ENCODE results near the gene P2RX5. TPM values are rescaled to one million over a fixed set of nuclear protein-coding genes. Genes with fewer than 3 reads are reported as not detected.
"Not testable (repeated sequence)": the region's sequence is repeated elsewhere in the genome, so short reads cannot be mapped to it uniquely, and the experiment has no call there.

P2RX5 gene
- polyA plus RNA-seq (ENCODE audit: insufficient read length in 12 of 12), result 10 to 100 TPM in 11 of 12 donors, not detected in 1; 11.5 to 51.0 (median 26.8) TPM
- long read RNA-seq, donor 1, result 0 reads
- long read RNA-seq, donor 2, transcript P2RX5-201 (12 exons, 2,309 nt), result major isoform, 9 of 24 reads
- long read RNA-seq, donor 2, partial matches to known transcripts, result 10 of 24 reads
- long read RNA-seq, donor 2, other reads (novel, unspliced or antisense), result 0 of 24 reads
- long read RNA-seq, donor 3, partial matches to known transcripts, result 0 of 1 reads
- long read RNA-seq, donor 3, other reads (novel, unspliced or antisense), result 0 of 1 reads
- long read RNA-seq, donor 4, partial matches to known transcripts, result 0 of 5 reads
- long read RNA-seq, donor 4, other reads (novel, unspliced or antisense), result 0 of 5 reads
- long read RNA-seq, donor 5, partial matches to known transcripts, result 13 of 26 reads
- long read RNA-seq, donor 5, other reads (novel, unspliced or antisense), result 5 of 26 reads
- long read RNA-seq, donor 6, partial matches to known transcripts, result 0 of 2 reads
- long read RNA-seq, donor 6, other reads (novel, unspliced or antisense), result 0 of 2 reads
- long read RNA-seq, donor 7, partial matches to known transcripts, result 0 of 4 reads
- long read RNA-seq, donor 7, other reads (novel, unspliced or antisense), result 0 of 4 reads
- long read RNA-seq, donor 8, transcript P2RX5-201 (12 exons, 2,309 nt), result major isoform, 7 of 35 reads
- long read RNA-seq, donor 8, partial matches to known transcripts, result 24 of 35 reads
- long read RNA-seq, donor 8, other reads (novel, unspliced or antisense), result 0 of 35 reads
- long read RNA-seq, donor 9, result 0 reads
- long read RNA-seq, donor 10, partial matches to known transcripts, result 11 of 14 reads
- long read RNA-seq, donor 10, other reads (novel, unspliced or antisense), result 0 of 14 reads
- long read RNA-seq, donor 11, partial matches to known transcripts, result 7 of 7 reads
- long read RNA-seq, donor 11, other reads (novel, unspliced or antisense), result 0 of 7 reads

GRCh38 chr17:3695723-3696411, at the start of gene P2RX5:
TSS of gene P2RX5 (minus strand) at chr17:3696155. CDS start at chr17:3696005, 150 bp downstream.
- peak; percentile 21 for DNase-seq

- DNase-seq, result no peak
These were observed 49.1 kb upstream of the P2RX5 start for GRCh38 chr17:3745071-3745470.

GRCh38 chr17:3744014-3744413, 48.1 kb upstream of the P2RX5 start:
- no peak for DNase-seq

GRCh38 chr17:3740611-3741073, 44.7 kb upstream of the P2RX5 start:
- DNase-seq, result no peak

GRCh38 chr17:3739422-3740124, 43.6 kb upstream of the P2RX5 start:
- no peak for DNase-seq

- DNase-seq, result no peak
These were observed 42.8 kb upstream of the P2RX5 start for GRCh38 chr17:3738562-3739295.

GRCh38 chr17:3735515-3735914, 39.6 kb upstream of the P2RX5 start:
- DNase-seq, result no peak

- DNase-seq, result not testable (repeated sequence)
These were observed 38.9 kb upstream of the P2RX5 start for GRCh38 chr17:3734911-3735276.

- DNase-seq, result no peak
These were observed 36.3 kb upstream of the P2RX5 start for GRCh38 chr17:3732210-3732621.

- no peak for DNase-seq
These were observed 35.0 kb upstream of the P2RX5 start for GRCh38 chr17:3730881-3731429.

GRCh38 chr17:3729881-3730280, 33.9 kb upstream of the P2RX5 start:
- no peak for DNase-seq

- DNase-seq, result not testable (repeated sequence)
These were observed 32.1 kb upstream of the P2RX5 start for GRCh38 chr17:3728099-3728498.

- DNase-seq, result no peak
These were observed 31.1 kb upstream of the P2RX5 start for GRCh38 chr17:3727041-3727440.

- no peak for DNase-seq
These were observed 28.6 kb upstream of the P2RX5 start for GRCh38 chr17:3724378-3725077.

GRCh38 chr17:3723556-3724377, 27.8 kb upstream of the P2RX5 start, which contains the start of gene HASPIN:
TSS of gene HASPIN (plus strand) at chr17:3723903. CDS start at chr17:3723936, 33 bp downstream.
- peak; percentile 93 for DNase-seq

GRCh38 chr17:3723188-3723555, 27.2 kb upstream of the P2RX5 start:
- no peak for DNase-seq

- DNase-seq, result no peak
These were observed 26.8 kb upstream of the P2RX5 start for GRCh38 chr17:3722716-3723115.

- DNase-seq, result no peak
These were observed 23.3 kb upstream of the P2RX5 start for GRCh38 chr17:3719265-3719664.

- DNase-seq, result no peak
These were observed 22.2 kb upstream of the P2RX5 start for GRCh38 chr17:3718201-3718600.
